Activated CD4-positive, alpha-beta T cell treated with anti-CD3 and anti-CD28 coated beads, Interleukin-2, amount 50 U/mL, for 1 hour (primary cell): ENCODE results near the gene SOX10.
A peak's percentile ranks its signal among the peaks of the same experiment; 100 is the strongest.
"Not testable (repeated sequence)": the region's sequence is repeated elsewhere in the genome, so short reads cannot be mapped to it uniquely, and the experiment has no call there.

Experiments used
- DNase-seq: peaks from one replicate; pipeline ENCODE4 v3.0.0-alpha.2; 2020

SOX10 gene

DNA sequence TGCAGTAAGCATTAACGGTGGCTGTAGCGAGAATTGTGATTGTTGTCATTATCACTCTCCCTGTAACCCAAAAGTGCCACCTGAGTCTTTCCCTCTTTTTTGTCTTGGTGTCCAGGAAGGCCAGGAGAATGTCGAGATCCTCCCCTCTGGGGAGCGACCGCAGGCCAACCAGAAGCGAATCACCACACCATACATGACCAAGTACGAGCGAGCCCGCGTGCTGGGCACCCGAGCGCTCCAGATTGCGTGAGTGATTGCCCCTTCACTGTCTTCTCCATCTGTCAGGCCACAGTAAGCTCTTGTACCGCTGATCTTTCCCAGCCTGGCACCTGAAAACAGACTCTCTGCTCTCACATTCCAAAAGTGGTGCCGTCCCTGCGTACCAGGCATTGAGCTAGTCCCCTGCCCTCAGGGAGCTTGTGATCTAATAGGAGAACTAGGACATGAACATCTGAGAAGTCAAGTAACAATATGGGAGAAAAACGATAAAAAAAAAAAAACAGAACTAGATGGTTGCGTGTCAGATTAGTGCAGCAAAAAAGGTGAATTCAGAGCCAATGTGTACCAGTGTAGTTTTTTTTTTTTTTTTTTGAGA lies 25.0 kb downstream of the SOX10 start:
- DNase-seq = no peak

DNA sequence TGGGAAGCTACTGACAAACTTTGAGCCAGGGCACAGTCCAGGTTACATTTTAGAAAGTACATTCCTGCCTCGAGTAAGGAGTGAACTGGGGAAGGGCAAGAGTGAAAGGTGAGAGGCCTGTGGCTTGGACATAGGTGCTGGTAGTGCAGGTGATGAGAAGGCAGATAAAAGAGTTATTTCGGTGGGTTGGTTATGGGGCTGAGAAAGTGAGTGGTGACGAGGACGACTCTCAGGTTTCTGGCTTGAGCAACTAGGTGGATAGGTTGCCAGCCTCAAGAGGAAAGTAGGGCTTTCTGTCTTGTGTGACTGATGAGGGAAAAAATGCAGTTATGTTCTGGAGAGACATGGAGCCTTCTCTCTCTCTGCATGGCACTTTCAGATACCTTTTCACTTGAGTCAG lies 27.1 kb downstream of the SOX10 start:
- DNase-seq = no peak

DNA sequence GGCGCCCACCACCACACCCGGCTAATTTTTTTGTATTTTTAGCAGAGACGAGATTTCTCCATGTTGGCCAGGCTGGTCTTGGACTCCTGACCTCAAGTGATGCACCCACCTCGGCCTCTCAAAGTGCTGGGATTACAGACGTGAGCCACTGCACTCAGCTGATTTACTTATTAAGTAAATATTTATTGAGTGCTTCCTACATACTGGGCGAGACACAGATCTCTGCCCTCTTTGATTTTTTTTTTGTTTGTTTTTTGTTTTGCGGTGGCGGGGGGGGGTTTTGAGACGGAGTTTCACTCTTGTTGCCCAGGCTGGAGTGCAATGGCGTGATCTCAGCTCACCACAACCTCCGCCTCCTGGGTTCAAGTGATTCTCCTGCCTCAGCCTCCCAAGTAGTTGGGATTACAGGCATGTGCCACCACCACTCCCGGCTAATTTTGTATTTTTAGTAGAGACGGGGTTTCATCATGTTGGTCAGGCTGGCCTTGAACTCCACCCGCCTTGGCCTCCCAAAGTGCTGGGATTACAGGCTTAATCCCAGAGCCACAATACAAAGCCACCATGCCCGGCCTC lies 28.4 kb downstream of the SOX10 start:
- not testable (repeated sequence) for DNase-seq

DNA sequence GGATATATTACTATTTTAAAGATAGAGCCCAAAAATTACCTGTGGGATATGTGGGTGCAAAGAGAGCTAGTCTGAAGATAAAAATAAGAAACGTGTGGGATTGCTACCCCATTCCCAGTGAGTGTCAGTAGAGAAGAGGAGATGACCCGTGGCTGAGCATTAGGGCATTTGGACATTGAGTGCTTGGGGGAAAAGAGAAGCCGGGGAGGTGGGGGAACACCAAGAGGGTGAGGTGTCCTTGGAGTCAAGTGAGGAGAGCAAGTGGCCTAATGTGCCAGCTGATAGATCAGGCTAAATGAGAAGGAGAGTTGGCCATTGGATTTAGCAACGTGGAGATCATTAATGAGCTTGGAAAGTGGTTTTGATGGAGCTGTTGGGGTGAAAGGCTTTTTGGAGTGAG lies 29.7 kb downstream of the SOX10 start:
- no peak for DNase-seq

DNA sequence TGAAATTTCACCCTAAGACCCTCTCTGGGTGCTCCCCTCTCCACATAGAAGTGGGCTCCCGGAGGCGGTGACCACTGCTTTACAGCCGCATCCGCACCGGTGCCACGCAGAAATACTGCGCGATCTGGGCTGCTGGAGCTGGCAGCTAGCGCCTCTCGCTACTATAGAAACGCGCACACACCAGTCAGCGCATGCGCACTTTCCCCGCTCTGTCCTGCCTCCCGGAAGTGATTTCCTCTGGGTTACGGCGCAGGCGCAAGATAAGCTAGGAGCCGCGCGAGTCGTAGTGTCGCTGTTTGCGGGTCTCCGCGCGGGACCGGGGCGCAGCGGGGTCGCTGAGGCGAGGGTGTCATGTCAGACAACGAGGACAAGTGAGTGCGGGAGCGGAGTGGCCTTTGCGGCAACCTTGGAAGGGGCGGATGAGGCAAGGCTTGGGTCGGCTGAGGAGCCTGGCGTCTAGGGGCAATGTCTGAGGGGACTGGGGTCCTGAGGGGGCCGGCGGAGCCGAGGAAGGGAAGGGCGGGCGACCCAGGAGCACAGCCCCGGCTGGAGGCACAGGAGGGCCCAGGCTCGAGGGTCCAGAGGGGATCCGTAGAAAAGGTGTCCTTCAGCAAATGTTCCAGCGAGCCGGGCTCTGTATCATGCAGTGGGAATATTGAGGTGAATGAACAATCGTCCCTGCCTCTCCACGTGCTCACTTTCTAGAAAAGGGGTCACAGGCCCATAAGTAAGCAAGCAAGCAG lies 30.7 kb downstream of the SOX10 start, which contains the start of the genes C22orf23 and POLR2F:
Gene C22orf23 (minus strand): TSS at position 165 of the 743 bp plus-strand sequence. CDS start 452 bp downstream, outside the sequence.
Gene POLR2F (plus strand): TSS at position 263 of the 743 bp plus-strand sequence. CDS start 89 bp downstream, at position 352.
- peak; percentile 97 for DNase-seq

DNA sequence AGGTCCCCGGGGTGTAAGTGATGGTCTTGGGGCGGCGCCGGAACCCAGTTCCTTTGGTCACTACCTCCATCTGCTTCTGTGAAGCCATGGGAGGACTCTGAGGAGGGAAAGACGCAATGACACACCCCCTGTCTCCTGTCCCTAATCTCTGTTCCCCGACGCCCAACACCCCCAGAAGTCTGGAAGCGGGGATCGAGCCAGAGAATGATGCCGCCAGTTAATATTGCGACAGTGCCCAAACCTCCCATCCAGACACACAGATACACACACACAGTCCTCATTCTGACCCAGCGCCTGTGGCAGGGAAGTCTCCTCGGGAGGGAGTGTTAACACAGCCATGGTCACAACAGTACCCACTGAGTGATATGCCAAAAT lies 31.3 kb downstream of the SOX10 start:
- DNase-seq = no peak

DNA sequence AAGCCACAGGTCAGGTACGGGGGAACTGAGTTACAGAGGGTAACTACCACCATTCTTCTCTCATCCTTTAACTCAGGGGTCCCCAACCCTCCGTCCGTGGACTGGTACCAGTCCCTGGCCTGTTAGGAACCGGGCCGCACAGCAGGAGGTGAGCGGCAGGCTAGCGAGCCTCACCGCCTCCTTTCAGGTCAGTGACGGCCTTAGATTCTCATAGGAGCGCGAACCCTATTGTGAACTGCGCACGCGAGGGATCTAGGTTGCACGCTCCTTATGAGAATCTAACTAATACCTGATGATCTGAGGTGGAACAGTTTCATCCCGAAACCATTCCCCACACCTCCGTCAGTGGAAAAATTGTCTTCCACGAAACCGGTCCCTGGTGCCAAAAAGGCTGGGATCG lies 31.7 kb downstream of the SOX10 start:
- not testable (repeated sequence) for DNase-seq

DNA sequence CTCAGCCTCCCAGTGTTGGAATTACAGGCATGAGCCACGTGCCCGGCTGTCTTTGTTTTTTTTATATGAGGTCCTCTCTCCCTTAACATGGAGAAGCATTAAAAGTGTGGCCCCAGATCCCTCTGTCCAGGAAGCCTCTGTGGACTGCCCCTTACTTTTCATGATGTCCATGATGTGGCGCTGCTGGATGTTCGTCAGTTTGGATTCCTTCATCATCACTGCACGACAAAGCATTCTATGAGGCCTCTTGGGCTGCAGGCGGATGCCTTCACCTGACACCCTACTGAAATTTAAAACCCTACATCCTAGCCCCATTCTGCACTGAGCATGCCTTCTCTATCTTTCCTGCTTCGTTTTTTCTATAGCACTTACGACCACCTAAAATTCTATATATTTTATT lies 33.0 kb downstream of the SOX10 start:
- no peak for DNase-seq

DNA sequence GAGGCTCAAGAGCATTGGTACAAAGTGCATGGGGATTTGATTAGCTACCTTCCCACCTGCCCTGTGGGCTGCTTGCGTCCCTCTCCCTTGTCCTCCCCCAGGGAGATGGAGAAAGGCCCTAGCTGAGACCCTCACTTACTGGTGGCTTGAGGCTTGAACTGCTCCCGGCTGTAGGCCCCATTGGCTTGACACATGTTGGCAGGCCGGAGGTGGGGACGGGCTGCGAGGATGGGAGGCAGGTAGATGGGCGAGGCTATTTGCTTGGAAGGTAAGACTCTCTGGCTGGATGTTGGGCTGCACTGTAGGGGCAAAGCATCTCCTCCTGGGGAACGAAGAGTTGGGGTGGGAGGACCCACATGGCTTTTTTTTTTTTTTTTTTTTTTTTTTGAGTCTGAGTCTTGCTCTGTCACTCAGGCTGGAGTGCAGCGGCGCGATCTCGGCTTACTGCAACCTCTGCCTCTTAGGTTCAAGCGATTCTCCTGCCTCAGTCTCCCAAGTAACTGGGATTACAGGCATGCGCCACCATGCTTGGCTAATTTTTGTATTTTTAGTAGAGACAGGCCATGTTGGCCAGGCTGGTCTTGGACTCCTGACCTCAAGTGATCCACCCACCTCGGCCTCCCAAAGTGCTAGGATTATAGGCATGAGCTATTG lies 37.1 kb downstream of the SOX10 start:
- not testable (repeated sequence) for DNase-seq

DNA sequence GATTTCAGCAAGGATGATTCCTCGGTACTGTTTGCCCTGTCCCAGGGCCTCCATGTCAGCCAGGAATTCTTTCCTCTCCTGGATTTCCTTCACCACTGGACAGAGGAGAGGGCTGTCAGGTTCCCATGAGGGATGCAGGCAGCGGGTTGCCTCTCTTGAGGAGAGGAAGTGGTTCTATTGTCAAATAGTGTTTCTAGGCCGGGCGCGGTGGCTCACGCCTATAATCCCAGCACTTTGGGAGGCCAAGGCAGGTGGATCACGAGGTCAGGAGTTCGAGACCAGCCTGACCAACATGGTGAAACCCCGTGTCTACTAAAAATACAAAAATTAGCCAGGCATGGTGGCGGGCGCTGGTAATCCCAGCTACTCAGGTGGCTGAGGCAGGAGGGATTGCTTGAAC lies 39.9 kb downstream of the SOX10 start:
- DNase-seq = not testable (repeated sequence)

DNA sequence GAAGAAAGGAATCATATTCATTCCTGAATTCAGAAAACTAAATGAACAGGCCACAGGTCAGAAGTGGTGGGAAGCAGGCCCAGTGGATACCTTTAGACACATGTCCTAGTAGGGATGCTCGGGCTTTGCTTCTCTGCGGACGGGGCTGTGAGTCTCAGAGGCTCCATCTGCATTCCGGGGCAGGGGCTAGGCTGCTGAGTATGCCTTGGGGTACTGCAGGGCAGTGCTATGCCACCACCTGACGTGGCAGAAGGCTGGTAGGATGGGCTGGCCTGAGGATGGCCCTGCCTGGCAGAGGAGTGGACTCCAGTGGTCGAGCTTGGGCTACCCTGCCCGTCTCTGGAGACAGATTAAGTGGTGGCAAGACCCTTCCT lies 40.5 kb downstream of the SOX10 start:
- DNase-seq = no peak

DNA sequence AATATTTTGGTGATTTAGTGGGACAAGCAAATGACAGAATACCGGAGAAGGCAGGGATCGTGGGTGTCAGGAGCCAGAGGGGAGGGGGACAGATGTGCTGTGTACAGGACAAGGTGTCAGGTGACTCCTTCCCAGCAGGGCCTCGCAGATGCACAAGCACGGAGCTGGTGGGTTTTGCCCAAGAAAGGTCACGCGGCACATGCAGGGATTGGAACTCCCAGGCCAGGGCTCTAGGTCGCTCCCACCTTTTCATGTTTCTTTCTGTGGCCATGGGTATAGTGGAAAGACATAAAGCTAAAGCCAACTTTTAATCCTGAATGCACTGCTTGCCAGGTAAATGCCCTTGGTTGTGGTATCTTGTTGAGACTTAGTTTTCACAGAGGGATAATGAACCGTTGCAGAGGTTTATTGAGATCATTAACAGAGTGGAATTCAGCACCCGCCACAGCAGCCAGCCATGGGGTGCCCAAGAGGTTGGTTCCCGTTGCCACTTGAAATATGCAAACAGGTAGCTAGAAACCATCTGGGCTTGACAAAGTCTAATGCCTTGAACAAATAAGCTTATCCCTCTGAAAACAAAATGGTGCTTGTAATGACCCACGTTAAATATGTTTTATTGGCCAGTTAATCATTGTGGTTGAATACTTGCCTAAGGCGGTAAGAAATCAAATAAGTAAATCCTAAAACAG lies 41.1 kb downstream of the SOX10 start:
- DNase-seq = no peak

DNA sequence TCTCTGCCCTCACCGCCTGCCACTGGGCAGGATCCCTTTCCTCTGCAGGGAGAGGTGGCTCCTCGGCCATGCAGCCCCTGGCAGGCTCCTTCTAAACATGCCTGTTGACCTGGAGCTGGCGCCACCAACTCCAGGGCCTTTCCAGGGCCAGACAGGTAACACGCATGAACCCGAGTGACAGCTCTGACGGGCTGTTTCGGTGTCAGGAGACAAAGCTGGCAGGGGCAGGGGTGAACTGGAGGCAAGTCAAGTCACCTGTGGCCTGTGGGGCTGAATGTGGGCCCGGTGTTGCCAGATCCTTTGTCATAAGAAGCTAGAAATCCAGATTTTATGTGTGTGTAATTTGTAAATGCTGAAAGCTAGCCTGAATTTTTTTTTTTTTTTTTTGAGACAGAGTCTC lies 42.2 kb downstream of the SOX10 start:
- DNase-seq = no peak

DNA sequence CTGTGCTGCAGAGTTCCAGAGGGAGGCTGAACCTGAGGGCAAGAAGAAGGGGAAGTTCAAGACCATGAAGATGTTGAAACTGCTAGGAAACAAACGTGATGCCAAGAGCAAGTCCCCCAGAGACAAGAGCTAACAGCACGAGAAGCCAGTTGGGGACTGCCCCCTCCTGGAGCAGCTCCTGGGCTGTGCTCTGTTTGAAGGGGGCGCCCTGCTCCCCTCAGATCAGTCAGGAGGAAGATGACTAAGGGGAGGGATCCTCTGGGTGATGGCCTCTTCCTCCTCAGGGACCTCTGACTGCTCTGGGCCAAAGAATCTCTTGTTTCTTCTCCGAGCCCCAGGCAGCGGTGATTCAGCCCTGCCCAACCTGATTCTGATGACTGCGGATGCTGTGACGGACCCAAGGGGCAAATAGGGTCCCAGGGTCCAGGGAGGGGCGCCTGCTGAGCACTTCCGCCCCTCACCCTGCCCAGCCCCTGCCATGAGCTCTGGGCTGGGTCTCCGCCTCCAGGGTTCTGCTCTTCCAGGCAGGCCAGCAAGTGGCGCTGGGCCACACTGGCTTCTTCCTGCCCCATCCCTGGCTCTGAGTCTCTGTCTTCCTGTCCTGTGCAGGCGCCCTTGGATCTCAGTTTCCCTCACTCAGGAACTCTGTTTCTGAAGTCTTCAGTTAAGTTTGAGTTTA lies 43.5 kb downstream of the SOX10 start:
- DNase-seq = no peak

DNA sequence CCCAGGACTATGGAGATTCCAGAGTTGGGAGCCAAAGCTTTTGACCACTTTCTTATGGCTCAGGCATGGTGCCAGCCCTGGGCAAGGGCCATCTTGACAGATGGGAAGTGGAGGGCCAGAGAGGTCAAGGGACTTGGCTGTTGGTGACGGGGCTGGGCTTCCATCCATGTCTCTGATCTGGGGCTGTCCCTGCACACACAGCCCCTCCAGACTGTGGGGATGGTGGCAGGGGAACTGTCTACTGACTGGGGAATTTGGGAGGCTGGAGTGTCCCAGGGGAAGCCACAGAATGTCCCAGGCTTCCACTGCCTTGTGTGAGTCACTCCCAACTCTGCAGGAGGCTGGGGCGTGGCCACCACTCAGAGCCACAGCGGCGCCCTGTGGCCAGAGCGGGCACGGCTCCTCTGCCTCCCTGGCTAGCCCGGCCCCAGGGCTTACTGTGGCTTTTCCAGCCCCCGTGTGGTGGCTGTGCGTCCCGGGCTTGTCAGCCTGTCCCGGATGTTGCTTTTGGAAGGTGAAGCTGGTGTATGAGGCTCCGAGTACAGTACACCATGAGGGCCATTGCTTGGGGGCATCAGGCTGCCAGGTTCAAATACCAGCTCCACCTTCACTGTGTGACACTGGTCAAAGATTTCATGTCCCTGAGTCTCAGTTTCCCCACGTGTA lies 50.5 kb downstream of the SOX10 start:
- DNase-seq = peak; percentile 80

DNA sequence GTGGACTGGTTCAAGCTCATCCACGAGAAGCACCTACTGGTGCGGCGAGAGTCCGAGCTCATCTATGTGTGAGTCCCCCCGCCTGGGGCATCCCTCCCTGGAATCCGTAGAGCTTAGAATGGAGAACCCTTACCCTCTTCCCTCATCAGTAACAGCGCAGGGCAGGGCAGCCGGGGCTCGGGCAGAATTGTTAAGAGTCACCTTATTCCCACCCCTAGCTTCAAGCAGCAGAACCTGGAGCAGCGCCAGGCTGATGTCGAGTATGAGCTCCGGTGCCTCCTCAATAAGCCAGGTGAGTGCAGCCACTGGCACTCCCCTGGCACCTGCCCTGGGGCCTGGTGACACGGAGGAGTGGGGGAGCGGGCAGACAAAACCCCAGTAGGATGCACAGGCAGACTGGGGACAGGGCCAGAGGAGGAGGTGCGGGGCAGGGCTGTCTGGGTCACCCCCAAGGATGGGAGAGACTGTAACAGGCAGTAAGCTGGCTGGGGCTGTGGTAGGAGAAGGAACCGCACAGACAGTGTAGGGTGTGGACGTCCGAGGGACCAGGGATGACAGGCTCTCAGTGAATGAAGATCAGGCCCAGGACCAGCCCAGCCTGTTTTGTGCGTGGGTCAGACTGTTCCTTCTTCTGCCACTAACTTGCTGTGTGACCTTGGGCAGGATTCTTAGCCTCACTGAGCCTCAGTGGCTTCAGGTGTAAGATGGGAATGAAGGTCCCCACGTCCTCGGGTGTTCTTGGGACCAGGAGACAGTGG lies 51.4 kb downstream of the SOX10 start:
- no peak for DNase-seq

DNA sequence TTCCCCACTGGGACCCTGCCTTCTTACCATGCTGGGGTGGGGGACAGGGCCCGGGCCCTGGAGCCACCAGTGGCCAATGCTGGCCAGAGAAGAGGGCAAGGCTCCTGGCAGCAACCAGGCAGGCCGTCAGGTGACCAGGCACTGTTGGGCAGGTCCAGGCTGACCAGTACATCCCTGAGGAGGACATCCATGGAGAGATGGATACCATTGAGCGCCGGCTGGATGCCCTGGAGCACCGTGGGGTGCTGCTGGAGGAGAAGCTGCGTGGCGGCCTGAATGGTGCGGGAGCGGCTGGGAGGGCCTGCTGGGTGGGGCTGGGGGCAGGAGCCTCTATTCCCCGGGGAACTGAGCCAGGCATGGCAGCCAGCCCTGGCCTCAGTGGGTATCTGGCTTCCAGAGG lies 52.0 kb downstream of the SOX10 start:
- no peak for DNase-seq

DNA sequence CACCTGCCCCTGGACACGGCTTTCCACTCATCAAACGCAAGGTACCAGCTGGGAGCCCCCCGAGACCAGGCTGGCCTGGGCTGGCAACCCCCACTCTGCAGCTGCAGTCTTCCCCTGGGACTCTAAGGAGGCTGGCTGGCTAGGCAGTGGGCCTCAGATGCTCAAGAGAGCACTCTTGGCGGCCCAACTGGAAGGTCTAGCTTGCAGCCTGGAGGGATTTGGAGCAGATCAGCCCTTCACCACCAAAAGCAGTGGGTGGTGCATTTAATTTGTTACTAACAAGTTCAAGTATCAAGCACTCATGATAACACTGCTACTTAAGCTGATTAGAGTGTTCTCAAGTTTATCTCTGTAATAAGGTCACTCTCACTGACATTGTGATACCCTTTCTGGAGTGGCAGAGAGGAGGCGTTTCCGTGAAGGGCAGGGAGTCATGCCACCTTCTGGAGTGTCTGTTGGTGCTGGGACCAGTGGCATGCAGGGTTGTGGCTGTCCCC lies 52.4 kb downstream of the SOX10 start:
- no peak for DNase-seq

DNA sequence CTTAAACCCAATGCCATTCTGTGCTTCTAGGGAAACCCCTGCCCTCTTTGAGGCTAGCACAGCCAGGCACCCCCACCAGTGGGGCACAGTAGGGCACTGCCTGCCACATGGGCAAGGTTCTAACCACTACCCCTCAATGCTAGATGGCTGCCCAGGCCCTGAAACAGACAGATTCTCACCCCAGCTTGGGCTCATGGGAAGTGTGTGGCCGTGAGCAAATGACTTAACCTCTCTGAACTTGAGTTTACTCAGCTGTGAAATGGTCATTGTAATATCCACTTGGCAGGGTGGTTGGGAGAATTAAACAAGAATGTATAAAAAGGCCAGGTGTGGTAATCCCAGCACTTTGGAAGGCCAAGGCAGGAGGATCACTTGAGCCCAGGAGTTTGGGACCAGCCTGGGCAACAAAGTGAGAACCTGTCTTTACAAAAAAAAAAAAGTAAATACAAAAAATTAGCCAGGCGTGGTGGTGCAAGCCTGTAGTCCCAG lies 53.4 kb downstream of the SOX10 start:
- no peak for DNase-seq

DNA sequence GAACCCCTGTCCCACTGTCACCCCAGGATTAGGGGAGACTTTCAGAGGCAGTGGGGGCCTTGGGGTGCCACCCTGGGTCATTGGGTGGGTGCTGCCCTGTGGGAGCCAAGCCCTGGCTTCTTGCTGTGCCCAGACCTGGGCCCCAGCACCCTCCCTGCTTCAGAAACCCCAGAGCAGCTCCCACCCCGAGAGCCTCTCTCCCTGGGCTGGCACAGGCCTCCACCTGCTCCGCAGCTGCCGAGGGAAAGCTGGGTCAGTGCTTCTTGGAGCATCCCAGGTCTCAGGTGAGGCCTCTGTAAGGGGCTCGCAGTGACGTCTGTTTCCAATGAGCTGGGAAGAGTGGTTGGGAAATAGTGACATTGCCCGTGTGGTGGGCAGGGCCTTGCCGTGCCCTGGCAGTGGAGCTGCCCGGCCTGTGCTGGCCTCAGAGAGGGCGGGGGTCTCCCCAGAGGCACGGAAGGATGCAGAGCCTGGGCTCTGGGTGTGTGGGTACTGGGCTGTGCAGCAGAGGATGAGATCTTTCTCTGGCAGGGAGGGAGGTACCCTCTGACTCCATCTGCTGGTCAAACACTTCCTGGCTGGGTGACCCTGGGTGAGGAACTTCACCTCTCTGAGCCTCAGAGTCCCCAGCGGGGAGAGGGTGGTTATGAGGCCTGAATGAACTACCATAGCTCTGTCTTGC lies 53.9 kb downstream of the SOX10 start:
- DNase-seq = no peak
